ENCODE measurements around the gene SMYD3. TPM values are rescaled to one million over a fixed set of nuclear protein-coding genes. Genes with fewer than 3 reads are reported as not detected.

SMYD3 gene
- total RNA-seq, 4 donors from 2014 or later = 8.4 to 25.7 (median 14.4) TPM

DNA sequence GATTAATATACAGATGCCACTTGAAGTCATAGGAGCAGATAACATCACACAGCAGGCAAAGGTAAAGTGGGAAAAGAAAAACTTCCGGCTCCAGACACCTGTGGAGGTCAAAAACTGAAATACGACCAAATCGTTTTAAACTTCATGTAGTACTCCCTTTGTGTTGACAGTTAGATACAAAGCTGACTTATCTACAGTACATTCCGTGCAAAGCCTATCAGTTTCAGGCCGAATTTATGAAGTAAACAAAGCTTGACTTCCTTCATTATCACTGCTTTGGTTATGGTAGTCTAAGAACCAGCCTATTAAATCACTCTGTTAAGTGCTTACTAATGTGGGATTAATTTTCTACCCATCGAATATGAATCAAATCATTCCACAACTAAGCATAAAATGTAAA lies 156.3 kb downstream of the SMYD3 start:
- H3K4me3 ChIP-seq (ENCODE audit: low read depth, poor library complexity, severe bottlenecking) = no peak overlapping the region
- 89 to 91% methylated on average over 6 of the region's 6 CpGs for WGBS, 2 donors
- no peak for DNase-seq (ENCODE audit: low spot score in 2 of 2)

DNA sequence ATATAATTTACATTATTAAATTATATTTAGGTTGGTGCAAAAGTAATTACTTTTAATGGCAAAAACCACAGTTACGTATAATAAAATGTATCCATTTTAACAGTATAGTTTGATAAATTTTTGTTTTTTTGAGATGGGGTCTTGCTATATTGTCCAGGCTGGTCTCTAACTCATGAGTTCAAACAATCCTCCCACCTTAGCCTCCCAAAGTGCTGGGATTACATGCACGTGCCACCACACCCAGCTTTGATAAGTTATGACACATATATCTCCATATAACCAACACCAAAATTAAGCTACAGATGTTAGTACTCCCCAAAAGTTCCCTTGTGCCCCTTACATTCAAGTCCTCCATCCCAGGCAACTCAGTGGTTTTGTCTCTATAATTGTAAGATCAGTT lies 163.1 kb downstream of the SMYD3 start:
- WGBS, 2 donors = 92 to 98% methylated on average over 2 of the region's 2 CpGs
- no peak for DNase-seq (ENCODE audit: low spot score in 2 of 2)
- intact Hi-C loops (cut with DNase I; ENCODE audit: low total_unique reads) = no loop called here
- no peak overlapping the region for H3K4me3 ChIP-seq (ENCODE audit: low read depth, poor library complexity, severe bottlenecking)
- TF ChIP-seq POLR2A (IDR thresholded peaks at IDR 0.05) = no peak
- TF ChIP-seq, protein P1, sequence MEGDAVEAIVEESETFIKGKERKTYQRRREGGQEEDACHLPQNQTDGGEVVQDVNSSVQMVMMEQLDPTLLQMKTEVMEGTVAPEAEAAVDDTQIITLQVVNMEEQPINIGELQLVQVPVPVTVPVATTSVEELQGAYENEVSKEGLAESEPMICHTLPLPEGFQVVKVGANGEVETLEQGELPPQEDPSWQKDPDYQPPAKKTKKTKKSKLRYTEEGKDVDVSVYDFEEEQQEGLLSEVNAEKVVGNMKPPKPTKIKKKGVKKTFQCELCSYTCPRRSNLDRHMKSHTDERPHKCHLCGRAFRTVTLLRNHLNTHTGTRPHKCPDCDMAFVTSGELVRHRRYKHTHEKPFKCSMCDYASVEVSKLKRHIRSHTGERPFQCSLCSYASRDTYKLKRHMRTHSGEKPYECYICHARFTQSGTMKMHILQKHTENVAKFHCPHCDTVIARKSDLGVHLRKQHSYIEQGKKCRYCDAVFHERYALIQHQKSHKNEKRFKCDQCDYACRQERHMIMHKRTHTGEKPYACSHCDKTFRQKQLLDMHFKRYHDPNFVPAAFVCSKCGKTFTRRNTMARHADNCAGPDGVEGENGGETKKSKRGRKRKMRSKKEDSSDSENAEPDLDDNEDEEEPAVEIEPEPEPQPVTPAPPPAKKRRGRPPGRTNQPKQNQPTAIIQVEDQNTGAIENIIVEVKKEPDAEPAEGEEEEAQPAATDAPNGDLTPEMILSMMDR (IDR thresholded peaks at IDR 0.05) = no peak

More for the DNA sequence above, 156.3 kb downstream of the SMYD3 start:
- intact Hi-C loops (cut with DNase I; ENCODE audit: low total_unique reads) = no loop called here
- TF ChIP-seq POLR2A (IDR thresholded peaks at IDR 0.05) = no peak
- TF ChIP-seq, protein P1 (IDR thresholded peaks at IDR 0.05) = no peak

DNA sequence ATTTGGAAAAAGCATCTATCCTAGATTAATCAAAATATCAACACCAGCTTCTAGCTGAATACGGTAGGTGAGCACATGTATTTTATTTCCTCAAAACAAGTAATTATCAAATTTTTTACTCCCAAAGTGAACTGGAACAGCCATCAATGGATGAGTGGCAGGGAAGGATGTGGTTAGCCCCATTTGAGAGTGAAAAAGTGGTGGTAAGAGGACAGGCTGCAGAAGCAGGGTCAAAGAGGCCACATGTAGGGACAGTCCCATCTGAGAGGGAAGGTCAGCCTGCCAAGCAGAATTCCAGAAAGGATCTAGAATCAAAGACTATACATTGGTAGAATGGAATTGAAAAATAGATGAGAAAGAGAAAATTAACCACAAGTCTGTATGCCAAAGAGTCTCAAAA lies 163.8 kb downstream of the SMYD3 start:
- TF ChIP-seq, protein P1 (IDR thresholded peaks at IDR 0.05) = no peak
- no peak for TF ChIP-seq POLR2A (IDR thresholded peaks at IDR 0.05)
- DNase-seq (ENCODE audit: low spot score in 2 of 2) = no peak
- intact Hi-C loops (cut with DNase I; ENCODE audit: low total_unique reads) = no loop called here
- H3K4me3 ChIP-seq (ENCODE audit: low read depth, poor library complexity, severe bottlenecking) = no peak overlapping the region
- WGBS, 2 donors = 87 to 93% methylated on average over 1 of the region's 1 CpG

DNA sequence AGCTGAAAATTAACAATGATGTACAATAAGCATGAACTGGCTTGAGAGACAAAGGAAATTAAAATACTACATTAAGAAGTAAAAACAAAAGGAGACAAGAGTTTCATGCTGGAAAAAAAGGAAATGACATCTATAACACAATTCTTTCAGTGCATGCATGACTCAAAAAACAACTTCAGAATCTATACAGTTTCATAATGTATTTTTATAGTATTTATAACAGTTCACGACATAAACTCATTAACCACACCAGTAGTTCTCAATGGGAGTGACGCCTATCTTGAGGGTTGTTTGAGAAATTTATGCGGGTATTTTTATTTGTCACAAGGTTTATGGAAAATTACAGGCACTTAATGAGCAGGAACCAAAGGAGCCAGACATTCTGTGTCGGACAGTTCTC lies 168.5 kb downstream of the SMYD3 start:
- intact Hi-C loops (cut with DNase I; ENCODE audit: low total_unique reads) = loop anchor here (10.0 kb wide), 1 partner anchor 296 kb away; no protein-coding TSS in a partner anchor
- H3K4me3 ChIP-seq (ENCODE audit: low read depth, poor library complexity, severe bottlenecking) = no peak overlapping the region
- 95 to 97% methylated on average over 4 of the region's 4 CpGs for WGBS, 2 donors
- TF ChIP-seq POLR2A (IDR thresholded peaks at IDR 0.05) = no peak
- TF ChIP-seq, protein P1 (IDR thresholded peaks at IDR 0.05) = no peak
- no peak for DNase-seq (ENCODE audit: low spot score in 2 of 2)

DNA sequence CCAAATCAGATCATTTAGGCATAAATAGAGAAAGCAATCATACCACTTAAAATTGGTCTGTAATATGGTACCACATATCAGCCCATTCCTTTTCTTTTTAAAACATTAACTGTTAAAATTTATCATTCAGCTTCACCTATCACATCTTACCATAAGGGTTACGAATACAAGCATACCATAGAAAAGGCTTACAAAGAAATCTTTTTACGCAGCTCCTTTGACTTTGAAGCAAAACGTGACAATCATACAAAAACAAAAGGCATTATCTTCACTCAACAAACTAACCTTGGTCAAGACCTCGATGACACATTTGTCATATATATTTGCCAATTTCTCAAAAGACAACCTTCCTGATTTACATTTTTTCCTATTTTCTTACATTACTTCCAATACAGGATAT lies 169.0 kb downstream of the SMYD3 start:
- WGBS, 2 donors = 89 to 93% methylated on average over 4 of the region's 4 CpGs
- TF ChIP-seq, protein P1 (IDR thresholded peaks at IDR 0.05) = no peak
- H3K4me3 ChIP-seq (ENCODE audit: low read depth, poor library complexity, severe bottlenecking) = no peak overlapping the region
- DNase-seq (ENCODE audit: low spot score in 2 of 2) = no peak
- intact Hi-C loops (cut with DNase I; ENCODE audit: low total_unique reads) = loop anchor here (10.0 kb wide), 1 partner anchor 297 kb away; no protein-coding TSS in a partner anchor

DNA sequence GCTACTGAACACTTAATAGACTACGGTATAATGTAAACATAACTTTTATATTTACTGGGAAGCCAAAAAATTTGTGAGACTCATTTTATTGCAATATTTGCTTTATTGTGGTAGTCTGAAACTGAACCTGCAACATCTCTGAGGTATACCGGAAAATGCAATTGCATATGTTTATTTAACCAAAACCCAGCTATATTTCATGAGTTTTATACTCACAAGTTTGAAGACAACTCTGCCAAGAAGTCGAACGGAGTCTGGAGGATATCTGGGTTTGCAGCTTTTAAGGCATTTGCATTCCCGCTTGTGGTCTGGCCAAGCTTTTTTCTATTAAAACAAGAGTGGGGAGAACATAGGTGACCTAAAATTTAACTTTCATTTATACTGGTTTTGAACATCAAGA lies 171.9 kb downstream of the SMYD3 start:
- 82 to 90% methylated on average over 5 of the region's 5 CpGs for WGBS, 2 donors
- intact Hi-C loops (cut with DNase I; ENCODE audit: low total_unique reads) = loop anchor here (10.0 kb wide), 1 partner anchor 300 kb away; no protein-coding TSS in a partner anchor
- no peak for DNase-seq (ENCODE audit: low spot score in 2 of 2)
- H3K4me3 ChIP-seq (ENCODE audit: low read depth, poor library complexity, severe bottlenecking) = no peak overlapping the region
- TF ChIP-seq POLR2A (IDR thresholded peaks at IDR 0.05) = no peak
- TF ChIP-seq, protein P1 (IDR thresholded peaks at IDR 0.05) = no peak
